GM18508 (cell line): Measurements from ENCODE around the gene OSTC.
A peak's percentile ranks its signal among the peaks of the same experiment; 100 is the strongest.

Experiments
- ATAC-seq: cut with Tn5 transposase; IDR thresholded peaks from one replicate; pipeline ENCODE4 v1.9.1; 2021; ENCODE audit warnings: moderate number of reproducible peaks; ENCODE audit not compliant: insufficient read depth, unreplicated experiment

OSTC gene

DNA sequence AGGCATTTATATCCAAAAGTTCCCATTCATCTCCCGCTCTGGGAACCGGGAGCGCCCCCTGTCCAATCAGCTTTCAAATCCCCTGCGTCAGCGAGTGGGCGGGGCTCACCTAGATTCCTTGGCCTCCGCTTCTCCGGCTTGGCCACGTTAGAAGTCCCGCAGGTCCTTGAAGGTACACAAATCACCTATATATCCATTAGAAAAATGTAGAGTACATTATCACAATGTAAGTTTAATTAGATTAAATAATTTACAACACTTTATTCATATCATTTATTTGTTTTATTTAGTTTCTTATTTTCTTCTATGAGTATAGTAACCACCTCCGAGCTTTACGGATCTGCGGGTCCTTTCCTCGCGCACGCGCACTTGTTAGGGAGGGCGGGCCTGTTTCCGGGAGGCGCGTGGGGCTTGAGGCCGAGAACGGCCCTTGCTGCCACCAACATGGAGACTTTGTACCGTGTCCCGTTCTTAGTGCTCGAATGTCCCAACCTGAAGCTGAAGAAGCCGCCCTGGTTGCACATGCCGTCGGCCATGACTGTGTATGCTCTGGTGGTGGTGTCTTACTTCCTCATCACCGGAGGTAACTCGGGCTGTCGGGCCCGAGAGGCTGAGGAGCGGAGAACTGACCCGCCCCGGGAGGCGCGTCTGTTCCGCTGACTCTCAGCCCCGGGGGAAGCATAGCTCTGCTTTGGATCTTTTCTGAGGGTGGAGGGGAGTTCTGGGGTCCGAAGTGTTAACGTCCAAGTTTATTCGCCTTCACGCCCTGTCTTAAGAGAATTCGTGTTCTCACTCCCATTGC, at the start of gene OSTC:
Gene OSTC, plus strand, starts transcription at position 388 of the 802 bp plus-strand sequence. Its CDS starts 57 bp downstream, at position 445.
- peak; percentile 89 for ATAC-seq

DNA sequence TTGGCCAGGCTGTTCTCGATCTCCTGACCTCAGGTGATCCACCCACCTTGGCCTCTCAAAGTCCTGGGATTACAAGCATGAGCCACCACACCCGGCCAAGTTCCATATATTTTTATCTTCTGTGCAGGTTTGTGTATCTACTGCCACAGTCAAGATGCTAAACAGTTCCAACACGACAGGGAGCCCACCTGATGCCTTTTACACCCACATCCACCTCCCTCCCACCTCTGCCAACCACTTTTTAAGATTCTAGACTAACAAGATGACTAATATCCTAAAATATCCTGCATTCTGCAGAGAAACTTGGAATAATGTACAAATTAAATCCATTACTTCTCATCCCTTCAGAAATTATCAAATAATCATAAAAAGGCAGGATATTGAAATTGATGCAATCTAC, 49.3 kb upstream of the OSTC start:
- ATAC-seq, result no peak

DNA sequence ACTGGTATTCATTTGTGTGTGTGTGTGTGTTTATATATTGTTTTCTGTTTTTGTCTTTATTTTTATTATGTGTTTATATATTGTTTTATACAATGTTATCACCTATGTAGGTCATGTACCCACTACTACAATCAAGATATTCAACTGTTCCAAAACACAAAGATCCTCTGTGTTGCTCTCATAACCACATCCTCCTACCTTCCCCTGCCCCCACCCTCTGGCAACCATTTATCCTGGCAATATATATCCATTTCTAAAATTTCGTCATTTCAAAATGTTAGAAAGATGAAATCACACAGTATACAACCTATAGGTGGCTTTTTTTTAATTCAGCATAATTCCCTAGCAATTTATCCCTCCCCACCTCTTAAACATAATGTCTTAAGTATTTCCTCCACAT, 48.9 kb upstream of the OSTC start:
- no peak for ATAC-seq

DNA sequence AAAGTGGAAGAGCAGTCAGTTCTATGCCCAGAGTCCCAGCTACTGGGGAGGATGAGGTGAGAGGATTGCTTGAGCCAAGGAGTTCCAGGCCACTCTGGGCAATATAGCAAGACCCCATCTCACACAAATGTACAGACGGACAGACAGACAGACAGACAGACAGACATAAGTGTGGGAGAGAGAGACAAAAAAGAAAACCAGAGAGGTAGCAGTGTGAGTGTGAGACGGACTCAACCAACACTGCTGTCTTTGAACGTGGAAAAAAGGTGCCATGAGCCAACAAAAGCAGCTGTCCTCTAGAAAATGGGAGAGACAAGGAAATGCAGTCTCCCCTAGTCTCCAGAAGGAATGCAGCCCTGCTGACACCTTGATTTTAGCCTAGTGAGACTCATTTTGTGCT, 48.2 kb upstream of the OSTC start:
- no peak for ATAC-seq

DNA sequence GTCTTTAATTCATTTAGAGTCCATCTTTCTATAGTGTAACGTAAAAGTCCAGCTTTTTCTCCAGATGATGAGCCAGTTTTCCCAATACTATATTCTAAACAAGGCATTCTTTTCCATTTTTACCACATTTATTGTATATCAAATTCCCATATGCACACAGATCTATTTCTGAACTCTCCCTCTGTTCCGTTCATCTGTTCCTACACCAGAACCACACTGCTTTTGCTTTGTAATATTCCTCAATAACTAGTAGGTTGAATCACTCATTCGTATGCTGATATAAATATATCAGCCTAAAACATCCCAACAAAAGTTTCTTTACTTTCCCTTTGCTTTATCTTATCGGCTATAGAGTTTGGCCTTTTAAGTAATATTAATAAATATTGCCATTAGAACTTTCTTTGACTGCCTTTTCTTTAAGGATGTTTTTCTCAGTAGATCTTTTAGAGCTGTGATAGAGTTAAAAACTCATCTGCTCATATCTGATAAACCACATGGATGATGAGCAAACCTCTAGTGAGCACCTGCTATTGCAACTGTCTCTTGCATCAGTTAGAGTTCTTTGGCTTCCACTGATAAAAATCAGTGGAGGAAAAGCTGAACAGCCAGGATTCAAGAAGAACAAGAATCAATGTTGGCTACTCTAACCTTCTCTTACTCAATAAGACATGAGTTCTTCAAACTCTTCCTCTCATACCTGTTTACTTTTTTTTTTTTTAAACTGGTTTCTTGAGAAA, 43.2 kb upstream of the OSTC start:
- ATAC-seq, result no peak

DNA sequence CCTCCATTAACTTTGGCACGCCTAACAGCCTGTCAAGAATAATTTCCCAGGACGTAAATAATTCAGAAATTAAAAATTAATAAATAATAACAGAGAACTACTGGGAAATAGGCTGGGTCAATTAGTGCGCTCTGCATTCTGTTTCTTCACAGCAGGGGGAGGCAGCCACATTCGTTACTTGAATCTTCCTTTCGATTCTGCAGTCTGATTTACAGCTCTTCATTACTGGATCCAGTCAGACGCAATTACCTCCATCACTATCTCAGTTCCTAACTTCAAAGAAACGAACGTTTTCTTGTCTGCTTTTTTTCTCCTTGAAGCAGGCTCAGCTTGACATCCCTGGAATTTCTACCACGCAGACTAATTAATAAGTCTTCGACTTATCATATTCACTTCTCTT, 39.0 kb upstream of the OSTC start:
- ATAC-seq, result no peak

DNA sequence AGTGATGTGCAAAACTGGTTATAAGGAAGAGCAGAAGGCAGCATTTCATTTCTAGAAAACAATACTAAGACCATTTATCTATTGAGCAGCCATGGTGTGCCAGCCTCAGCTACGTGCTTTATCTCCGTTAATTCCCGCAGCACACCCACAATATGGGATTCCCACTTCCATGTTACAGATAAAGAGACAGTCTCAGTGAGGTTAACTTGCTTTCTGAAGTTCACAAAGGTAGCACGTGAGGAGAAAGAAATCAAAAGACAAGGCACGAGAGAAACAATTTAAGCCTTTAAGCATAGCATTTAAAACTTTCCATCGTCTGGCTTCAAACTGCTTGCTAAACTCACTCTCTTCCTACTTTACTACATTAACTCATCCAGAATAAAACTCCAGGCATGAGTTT, 38.0 kb upstream of the OSTC start:
- ATAC-seq, result no peak

DNA sequence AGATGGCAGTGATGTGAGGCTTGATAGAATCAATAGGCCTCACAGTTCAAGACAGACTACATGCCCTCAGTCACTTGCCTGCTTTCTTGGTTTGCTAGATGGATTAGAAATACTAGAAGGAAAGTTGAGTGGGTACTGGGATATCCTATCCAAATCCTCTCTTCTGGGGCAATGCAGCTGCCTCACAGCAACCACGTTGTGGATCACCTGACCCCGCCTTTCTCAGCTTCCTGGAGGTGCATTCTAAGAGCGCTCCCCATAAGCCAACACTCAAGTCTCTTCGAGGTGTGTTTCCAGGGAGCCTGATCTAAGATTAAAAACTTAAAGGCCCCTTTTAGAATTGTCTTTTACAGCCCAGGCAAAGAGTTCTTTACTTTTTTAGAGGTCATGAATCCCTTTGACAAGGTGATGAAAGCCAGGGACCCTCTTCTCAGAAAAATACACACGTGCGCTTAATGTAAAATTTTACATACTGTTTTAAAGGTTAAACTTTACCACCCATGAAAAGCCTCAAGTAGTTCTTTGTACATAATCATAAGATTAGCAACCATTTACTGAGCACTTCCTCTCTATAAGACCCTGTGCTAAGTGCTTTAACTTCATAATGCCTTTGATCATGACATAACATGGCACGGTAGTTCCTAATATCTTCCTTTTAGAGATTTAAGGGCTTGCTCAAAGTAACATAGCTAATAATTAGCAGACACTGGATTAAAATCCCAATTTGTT, 30.9 kb upstream of the OSTC start:
- ATAC-seq, result peak; percentile 1

DNA sequence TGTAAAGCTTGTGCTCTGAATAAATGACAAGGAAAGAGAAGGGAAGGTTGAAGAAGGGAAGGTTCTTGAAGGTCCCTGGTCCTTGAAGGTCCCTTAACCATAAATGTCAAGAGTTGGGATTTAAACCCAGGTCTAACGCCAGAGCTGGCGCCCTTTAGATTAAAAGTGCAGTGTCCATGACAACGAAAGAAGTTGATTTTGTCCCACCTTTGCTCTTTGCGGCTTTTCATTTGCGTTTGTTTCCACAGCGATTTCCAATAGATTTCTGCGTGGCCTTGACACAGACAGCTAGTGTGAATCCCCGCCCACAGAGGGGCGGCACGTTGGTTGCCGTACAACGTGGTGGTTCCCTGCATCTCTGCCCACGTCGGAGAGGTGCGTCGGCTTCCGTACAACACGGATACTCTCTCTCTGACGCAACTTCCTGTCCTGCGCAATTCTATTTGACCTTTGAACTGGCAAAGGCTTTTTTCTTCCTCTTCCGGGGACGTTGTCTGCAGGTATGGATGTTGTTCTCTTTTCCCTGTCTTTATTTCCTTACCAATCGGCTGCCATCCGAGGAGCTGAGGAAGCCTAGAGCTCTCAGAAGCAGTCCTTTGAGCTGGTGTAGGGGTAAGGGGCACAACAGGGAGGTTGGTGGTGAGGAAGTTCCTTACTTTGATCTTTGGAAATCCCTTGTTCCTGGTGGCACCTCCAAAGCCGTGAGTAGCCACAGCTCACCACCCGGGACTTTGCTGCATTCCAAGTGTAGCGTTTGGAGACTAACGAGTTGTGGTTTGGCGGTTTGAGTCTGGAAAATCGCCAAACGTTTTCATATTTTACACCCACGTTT, 30.1 kb upstream of the OSTC start, which contains the start of gene RPL34:
Gene RPL34, plus strand, starts transcription at position 476 of the 832 bp plus-strand sequence. CDS start 1,384 bp downstream, outside the sequence.
- ATAC-seq, result peak; percentile 100

DNA sequence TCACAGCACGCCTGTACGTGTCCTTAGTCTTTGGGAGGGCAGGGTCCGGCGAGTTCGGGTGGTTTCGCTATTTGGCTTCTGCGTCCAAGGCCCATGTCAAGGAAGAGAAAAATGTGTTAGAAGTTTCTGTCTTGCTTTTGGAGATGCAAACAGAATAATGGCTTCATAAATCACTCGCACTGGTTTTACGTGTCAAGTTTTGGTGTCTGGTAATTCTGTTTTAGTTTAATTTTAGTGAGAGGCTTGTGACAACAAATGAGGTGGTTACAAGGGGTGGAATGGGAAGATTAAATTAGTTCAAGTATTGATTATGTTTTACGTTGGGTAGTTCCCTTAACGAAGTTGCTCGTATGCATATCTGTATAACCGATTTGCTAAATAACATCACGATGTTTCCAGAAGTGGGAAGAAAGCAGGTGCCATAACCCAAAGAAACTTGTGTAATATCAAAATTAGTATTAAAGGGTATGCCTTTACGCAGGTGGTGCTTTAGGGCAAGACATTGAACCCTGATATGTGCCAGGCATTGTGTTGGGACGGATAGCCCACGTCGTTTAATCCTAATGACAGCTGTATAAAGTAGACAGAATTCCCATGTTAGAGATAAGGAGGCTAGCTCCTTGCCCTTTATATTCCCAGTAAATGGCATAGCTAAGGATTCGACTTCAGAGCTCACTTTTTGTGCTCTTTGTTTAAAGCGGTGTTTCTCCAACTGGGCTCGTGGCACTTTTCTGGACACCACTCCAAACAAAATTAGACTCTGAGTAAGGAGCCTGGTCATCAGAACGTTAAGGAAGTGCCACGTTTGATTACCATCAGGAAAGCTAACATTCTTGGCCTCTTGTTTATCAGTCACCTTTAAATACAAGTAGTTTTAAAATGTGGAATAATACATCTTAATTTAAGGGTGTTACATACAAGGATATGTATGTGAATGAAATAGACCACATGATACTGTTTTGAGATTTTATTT, 29.2 kb upstream of the OSTC start:
- ATAC-seq, result no peak

DNA sequence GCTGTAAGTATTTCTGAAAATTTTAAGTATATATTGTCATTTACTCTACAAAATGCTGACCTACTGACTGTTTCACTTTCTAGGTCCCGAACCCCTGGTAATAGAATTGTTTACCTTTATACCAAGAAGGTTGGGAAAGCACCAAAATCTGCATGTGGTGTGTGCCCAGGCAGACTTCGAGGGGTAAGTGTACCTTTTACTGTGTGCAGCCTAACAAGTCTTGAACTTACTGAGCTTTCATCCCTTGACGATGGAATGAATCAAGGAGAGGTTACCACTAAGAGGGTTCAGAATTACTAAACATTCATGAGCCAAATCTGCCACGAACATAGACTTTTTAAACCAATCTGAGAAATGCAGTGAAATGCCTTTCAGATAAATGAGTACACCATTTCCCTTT, 28.4 kb upstream of the OSTC start:
- ATAC-seq, result no peak

DNA sequence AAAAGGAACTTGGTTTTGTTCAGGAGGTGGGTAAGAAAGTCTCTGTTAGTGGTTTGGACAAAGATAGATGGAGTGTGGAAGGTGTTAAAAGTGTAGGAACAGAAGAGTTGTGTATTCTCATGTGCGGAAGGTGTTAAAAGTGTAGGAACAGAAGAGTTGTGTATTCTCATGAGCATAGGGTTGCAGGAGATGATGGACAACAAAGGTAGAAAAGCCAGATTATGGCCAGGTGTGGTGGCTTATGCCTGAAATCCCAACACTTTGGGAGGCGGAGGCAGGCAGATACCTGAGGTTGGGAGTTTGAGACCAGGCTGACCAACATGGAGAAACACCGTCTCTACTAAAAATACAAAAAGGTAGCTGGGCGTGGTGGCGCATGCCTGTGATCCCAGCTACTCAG, 27.6 kb upstream of the OSTC start:
- no peak for ATAC-seq

DNA sequence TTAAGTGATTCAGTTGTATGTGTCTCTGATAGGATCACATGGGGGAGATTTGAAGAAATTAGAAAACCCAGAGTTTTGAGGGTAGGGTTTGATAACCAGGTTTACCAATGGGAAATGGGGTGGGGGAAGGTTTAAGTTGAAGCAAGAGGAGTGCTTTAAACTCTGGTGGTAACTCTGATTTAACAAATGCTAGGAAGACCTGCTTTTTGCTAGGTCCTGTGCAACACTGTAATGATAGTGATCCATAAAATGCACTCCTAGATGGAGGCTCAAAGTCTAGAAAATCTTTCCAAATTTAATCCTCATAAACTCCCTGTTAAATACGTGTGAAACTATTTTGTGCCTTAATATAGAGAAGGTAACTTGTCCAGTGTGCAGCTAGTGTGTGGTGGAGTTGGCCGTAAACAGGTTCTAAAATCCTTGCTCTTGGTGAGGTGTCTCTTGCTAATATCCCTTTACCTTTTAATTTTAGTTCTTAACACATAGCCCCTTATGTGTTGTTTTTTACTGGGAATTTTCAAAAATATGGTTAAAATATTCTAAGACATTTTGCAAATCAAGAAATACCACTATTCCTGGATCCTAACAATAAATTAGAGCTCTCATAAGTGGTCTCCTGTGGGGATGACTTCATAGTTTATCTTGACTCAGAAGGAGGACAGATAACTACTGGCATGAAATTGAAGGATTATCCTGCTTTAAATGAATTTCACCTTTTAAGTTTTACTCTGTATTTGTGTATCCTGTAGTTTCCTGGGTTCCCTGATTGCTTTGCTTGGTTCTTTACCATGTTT, 25.9 kb upstream of the OSTC start:
- no peak for ATAC-seq

DNA sequence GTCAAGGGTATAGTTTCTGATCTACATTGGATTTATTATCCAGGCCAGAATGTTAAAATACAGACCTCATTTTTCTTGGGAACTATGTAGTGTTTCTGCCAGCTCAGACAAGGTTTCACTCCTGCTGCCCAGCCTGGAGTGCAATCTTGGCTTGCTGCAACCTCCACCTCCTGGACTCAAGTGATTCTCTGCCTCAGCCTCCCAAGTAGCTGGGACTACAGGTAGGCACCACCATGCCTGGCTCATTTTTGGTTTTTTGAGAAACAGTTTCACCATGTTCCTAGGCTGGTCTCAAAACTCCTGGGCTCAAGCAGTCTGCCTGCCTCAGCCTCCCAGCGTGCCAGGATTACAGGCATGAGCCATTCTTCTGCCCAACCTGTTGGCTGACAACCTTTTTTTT, 24.3 kb upstream of the OSTC start:
- ATAC-seq, result no peak

DNA sequence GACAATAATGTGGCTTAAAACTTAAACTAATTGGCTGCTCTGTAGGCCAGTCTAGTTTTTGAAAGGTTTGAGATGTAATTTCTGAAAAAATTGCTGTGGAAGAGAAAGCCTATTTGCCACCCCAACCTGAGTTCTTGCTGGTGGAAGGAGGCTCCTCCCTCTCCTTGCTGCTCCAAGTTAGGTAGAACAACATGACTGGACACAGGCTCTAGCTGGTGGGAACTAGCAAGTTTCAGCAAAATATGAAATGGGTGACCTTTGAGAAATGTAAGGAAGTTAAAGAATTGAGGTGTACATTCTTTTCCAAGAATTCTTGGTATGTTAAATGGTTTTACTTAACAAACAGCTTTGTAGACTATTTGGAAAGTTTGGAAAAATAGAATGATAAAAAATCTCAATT, 22.0 kb upstream of the OSTC start:
- no peak for ATAC-seq

DNA sequence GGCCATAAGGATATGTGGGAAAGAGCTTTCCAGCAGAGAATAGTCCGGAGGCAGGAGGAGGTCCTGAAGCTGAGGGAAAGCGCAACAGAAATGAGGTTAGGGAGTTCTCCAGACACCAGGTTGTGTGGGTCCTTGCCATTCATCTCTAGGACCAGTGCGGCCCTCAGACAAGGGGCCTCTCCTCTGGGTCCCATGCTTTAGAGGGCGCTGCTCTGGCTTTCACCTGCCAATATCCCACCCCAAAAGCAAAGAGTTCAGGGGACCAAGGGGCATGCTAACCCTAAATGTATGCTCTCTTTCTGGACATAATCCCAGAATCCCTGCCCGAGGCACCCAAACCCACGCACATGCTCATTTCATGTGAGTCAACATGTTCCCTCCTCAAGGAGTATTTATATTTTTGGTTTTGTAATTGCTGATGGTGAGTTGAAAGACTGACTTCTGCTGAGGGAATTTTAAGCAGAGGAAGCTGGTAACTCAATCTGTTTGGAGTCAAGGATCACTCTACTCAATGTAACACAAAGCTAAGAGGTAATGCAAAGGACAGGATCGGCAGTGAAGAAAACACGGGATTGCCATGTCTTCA, 15.2 kb upstream of the OSTC start:
- ATAC-seq, result no peak

DNA sequence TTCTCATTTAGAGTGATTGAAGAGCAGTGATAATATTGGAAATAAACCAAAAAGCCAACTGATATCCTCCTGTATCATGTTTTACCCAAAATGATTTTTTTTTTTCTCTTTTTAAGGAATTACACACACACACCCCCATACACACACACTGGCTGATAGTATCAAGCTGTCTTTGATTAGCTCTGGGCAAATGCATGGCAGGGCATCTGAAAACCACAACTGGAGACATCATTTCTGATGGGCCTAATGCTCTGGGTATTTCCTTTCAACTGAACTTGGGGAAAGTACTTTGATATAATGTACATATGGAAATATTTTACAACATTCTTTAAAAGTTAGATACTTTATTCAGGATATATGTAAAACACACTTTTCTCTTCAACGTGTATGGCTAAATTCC, 14.2 kb upstream of the OSTC start:
- no peak for ATAC-seq

DNA sequence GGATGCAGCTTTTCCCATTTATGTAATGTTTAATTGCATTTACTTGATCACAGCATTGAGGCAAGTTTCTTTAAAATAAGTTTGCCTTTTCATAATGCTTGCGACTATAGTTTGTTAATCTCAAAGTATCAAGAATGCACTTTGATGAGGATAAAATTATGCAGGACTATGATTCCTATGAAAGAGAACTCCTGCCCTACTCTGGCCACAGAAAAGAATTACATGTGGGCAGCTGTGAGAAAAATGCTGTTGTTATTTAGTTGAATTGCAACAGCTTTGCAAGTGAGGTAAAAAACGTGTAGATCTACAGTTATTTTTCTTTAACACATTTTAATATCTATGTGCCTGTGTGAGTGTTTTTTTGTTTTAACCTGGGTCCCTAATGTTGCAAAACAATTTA, 12.5 kb upstream of the OSTC start:
- no peak for ATAC-seq
